ENCODE results near the gene GUCY2C.

The GUCY2C gene

DNA sequence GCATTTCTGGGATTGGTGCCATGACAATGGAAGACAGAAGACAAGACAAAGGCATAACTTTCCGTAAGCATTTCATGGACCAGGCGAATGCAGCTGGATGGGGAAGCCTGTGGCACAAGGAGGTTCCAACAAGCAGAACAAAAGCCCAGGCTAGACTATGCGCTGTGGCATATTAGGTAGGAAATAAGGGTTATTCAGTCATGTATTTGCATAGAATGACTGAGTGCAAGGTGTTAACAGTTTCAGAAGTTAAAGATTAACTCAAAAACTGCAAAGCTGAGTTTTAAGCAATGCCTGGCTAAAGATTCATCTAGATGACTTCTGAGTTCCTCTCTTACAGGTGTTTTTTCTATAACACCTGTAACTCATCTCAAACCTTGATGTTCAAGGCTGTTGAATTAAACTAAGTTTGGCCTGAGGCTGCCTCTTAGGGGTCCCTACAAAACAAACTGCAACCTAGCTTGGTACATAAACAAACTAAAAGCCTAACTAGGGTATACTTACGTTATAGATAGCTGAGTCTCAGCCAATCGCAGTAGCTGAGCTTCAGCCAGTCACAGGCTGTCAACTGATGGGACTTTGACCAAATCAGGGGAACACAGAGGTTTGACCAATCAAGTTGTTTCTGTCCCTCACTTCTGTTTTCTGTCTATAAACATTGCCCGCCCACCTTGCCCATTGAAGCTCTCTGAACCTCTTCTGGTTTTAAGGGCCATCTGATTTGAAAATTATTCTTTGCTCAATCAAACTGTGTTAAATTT lies 76.5 kb downstream of the GUCY2C start:
- DNase-seq: no peak

DNA sequence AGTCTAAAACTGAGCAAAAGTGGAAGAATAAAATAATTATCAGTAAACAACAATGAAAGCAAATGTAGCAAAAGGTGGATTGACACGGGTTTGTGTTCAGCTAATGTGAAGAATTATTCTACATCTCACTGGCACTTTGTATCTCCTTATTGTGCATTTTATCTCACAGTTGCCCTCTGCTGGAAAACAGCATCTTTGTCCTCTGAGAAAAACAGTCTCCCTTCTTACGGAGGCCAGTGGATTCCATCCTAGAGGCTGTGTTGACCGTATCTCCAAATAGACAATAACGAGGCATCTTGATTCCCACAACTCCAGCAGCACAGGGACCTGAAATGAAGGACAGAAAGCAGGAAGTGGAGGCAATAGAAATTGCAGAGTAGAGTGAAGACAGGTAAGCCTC lies 77.4 kb downstream of the GUCY2C start:
- DNase-seq: no peak

DNA sequence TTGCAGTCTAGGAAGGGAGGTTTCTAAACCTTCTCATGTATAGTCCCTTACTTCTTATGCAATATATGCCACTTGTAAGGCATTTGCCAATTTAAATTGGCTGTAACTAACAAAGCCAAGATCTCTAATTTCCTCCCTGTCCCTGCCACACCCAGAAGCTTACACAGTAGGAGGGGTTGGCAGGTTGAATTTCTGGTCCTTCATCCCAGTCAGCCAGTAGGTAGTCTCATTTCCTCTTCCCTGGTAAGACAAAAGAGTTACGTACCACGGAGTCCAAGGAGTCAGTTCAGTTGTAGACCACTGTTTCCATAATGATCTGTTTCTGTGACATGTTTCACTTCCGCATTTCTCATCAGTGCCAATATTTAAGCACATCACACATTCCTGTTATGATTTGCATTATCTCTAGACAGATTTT lies 81.7 kb downstream of the GUCY2C start:
- DNase-seq: no peak

DNA sequence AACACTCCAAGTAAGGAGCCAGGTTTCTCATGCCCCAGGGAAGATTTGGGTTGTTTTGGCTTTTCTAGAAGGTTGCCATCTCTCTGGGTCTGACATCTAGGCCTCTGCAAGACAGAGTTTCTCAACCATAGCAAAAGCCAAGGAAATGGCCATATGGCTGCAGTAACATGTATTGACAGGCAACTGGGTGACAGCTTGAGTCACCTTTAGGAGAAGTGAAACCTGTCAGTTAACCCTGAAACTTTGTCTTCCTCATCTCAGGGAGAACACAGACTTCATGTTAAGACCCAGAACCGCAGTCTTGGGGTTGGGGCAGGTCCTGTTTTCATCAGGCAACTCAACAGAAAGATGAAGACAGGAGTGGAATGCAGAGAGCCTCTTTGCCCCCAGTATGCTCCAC lies 82.7 kb downstream of the GUCY2C start:
- no peak for DNase-seq

DNA sequence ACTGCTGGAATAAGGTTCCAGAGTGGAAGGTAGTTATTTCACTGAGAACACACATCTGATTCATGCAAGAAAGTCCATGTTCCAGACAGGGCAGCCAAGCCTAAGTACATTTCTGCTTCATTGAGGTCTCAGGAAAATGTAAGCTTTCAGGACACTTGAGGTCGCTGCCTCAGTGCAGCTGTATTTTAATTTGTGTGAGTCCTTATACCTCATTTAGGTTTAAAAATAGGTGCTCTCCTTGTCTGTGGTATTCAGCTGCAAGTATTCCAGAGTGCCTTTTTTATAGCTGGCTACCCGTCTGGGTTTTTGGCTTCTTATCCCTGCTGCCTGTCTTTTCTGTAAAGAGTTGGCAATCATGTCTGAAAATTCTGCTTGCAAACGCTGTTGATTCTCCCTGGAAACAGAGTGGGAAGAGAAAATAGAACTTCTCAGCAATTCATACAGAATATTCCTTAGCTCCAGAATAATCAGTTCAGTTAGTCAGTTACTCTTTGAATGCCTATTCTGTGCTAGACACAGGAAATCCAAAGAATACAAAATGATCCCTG lies 83.4 kb downstream of the GUCY2C start:
- DNase-seq: no peak

DNA sequence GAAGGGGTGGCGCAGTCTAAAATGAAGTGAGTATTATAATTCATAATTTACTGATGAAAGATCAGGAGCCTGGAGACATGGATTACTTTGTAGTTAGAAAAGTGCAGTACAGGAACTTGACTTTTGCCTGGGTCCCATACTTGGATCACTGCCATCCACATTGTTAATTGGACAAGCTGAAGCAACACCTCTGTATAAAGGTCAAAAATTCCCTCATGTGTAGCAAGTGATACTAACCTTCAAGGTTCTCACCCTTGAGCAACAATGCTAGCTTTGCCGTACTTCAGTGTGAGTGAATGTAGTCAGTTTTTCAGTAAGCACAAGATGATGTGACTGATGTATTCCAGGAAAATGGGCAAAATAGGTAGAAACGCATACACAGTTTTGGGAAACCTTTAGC lies 84.1 kb downstream of the GUCY2C start:
- no peak for DNase-seq

DNA sequence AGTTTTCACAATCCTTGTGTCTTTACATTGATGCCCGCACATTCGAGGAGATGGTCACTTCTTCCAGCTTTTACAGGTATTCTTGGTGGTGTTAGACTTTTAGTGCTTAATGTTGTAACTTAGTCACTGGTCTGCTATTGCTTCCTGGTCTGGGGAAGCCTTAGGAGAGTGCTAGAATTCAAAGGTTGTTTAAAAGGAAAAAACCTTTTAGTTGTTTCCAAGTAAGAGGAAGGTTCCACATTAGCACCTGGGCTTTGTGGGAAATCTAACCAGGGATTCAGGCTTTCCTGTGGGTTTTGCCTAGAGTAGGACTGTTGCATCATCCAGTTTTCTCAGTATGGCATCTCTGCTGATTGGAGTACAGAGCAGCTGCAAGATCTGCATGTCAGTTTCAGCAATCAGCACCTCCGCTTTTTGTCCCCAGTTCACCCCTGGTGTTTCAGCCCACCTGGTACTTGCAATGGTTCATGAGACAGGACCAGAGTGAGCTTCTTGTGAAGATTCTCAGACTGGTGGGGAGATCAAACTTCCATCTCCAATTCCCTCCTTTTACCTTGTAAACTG lies 84.7 kb downstream of the GUCY2C start:
- no peak for DNase-seq

DNA sequence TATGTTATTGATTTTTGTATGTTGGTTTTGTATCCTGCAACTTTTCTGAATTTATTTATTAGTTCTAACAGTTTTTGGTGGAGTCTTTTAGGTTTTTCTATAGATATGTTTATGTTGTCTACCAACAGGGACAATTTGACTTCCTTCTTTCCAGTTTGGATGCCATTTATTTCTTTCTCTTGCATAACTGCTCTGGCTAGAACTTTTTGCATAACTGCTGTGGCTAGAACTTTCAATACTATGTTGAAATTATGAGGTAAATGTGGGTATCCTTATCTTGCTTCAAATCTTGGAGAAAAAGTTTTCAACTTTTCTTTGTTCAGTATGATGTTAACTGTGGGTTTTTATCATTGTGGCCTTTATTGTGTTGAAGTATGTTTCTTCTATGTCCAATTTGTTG lies 88.8 kb downstream of the GUCY2C start:
- no peak for DNase-seq

DNA sequence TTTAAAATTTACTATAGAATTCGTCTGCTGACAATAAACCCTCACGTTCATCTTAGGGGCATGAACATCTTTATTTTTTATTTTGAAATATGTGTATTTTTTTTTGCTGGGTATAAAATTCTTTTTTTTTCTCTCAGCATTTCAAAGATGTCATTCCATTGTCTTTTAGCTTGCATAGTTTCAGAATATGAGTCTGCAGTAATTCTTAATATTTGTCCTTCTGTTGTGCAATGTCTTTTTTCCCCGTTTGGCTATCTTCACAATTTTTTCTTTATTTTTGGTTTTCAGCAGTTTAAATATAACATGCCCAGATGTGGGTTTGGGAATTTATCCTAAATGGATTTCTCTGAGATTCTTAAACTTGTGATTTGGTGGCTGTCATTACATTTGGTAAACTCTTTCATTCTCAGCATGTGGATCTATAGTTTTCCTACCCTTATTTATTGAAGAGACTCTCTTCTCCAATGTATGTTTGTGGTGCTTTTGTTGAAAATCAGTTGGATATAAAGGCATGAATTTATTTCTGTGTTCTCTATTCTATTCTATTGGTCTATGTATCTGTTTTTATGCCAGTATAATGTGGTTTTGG lies 90.9 kb downstream of the GUCY2C start:
- no peak for DNase-seq

DNA sequence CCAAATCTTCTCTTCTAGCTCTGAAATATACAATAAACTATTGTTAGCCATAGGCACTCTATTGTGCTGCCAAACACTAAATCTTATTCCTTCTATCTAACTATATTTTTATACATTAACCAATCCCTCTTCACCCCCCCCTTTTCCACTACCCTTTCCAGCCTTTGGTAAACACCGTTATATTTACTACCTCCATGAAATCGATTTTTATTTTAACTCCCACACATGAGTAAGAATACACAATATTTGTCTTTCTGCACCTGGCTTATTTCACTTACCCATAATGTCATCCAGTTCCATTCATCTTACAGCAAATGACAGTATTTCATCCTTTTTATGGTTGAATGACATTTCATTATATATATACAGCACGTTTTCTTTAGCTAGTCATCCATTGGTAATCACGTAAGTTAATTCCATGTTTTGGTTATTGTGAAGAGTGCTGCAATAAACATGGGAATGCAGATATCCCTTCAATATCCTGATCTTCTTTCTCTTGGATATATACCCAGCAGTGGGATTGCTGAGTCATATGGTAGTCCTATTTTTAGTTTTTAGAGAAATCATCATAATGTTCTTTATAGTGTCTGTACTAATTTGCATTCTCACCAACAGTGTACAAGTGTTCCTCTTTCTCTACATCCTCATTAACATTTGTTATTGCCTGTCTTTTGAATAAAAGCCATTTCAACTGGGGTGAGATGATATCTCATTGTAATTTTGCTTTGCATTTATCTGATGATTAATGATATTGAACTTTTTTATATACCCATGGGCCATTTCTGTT lies 94.5 kb downstream of the GUCY2C start:
- DNase-seq: no peak

DNA sequence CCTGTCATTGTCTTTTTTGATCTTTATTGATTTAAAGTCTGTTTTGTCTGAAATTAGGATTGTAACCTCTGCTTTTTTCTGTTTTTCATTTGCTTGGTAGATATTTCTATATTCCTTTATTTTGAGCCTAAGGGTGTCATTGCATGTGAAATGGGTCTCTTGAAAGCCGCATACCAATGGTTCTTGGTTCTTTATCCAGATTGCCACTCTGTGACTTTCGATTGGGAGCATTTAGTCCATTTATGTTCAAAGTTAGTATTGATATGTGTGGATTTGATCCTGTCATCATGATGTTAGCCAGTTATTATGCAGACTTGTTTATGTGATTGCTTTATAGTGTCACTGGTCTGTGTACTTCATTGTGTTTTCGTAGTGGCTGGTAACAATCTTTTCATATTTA lies 98.9 kb downstream of the GUCY2C start:
- DNase-seq: no peak

DNA sequence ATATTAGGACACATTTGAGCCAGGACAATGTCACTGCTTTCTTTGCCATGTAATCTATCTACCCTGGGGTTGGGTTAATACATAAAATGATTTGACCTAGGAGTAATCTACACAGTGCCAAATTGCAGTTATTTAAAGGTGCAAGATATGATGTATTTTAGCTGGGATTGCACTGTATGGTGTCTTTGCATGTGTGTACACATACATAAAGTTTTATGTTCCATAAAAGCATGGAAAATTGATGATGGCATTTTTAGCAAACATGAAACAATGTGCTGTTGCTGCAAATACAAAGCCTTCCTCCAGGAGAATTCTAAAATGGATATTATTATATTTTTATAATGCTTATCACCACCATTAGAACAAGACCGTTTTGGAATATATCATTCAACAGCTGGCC lies 104.7 kb downstream of the GUCY2C start:
- DNase-seq: no peak

DNA sequence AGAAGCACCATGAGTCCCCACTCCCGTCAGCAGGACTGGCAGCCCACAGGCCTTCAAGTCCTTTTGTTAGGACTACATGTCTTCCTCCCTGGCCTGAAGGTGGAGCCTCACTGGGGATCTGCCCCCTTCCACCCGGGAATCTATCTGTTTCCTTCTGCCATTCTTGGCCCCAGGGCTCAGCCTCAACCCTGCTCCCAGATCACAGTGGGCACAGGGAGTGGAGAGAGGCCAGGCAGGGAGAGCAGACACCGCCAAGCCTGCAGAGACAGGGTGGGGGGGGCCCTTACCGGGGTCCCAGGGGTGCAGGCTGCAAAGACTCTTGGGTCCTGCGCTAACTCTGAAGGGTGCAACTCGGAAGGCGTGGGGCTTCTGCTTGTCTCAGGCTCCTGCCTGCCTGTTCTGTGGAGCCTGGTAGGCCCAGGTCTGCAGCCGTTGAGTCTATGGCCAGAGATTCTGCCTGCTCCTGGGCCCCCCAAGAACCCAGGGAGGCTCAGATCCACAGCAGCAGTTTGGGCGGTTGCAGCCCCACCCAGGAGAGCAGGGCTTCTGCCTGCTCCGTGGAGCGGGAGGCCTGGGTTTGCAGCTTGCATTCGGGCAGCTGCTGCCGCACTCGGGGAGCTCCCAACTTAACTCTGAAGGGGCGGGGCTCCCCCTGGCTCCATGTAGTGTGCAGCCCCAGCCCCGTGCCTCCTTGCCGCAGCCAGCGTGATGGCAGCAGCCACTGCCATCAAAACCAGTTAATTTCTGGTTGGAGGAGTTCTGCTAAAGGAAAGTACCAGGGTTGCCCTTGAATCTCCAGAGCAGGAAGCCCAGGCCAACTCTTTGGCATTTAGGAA lies 107.0 kb downstream of the GUCY2C start:
- no peak for DNase-seq

DNA sequence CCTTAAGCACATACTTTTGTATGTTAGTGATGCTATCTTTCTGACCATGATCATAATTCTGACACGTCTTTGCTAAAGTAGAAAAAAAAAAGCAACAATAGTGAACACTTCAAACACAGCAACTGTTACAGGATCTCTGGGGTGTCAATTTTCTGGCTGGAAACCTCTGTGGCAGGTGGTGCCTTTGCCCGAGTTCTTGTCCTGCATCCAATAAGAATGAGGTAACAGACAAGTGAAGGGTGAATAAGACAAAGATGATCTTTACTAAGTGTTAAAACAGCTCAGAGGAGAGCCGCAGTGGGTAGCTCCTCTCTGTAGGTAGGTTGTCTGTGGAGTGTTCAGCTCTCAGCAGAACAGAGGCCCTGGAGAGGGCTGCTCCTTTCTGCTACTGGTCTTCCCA lies 107.8 kb downstream of the GUCY2C start:
- no peak for DNase-seq

DNA sequence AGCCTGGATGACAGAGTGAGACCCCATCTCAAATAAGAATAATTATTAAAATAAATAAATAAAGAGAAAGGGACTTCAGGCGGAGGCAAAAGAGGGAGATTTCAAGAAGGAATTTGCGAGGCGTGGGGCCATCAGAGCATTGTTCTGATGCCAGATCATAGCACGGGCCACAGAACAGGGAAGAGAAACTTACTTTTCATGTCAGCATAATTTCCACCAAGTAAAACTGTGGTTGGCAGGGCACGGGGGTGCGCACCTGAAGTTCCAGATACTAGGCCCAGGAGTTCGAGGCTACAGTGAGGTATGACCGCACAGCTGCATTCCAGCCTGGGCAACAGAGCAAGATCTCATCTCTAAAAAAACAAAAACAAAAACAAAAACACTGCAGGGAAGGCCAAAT lies 117.8 kb downstream of the GUCY2C start:
- DNase-seq: no peak

DNA sequence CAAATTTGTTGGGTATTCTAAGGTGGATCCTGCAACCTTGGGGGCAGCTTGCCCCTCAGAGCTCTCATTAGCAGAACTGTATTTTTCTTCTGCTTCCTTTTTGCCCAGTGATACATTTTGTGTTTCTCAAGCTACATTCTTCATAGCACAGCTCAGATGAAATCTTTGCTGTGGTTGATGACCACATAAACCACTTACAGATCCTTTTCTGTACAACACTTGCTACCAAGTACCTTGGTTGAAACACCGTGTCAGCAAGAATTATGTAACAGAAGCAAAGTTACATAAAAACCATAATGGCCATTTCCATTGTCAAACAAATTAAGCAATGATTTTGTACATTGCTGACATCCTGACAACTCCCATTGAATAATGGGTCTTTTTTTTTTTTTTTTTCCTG lies 119.1 kb downstream of the GUCY2C start:
- DNase-seq: no peak

DNA sequence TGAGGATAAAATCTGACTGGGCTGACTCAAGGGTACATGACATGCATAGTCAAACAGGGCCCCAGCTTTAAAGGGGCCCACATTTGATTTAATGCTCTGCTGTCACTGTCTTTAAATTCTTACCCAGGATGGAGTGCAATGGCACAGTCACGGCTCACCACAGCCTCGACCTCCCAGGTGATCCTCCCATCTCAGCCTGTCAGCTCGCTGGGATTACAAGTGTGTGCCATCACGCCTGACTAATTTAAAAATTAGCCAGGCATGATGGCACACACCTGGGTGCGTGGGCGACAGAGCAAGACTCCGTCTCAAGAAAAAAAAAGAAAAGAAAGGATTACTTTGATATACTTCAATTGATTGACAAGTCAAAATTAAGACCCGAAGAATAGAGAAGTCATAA lies 119.5 kb downstream of the GUCY2C start:
- no peak for DNase-seq

DNA sequence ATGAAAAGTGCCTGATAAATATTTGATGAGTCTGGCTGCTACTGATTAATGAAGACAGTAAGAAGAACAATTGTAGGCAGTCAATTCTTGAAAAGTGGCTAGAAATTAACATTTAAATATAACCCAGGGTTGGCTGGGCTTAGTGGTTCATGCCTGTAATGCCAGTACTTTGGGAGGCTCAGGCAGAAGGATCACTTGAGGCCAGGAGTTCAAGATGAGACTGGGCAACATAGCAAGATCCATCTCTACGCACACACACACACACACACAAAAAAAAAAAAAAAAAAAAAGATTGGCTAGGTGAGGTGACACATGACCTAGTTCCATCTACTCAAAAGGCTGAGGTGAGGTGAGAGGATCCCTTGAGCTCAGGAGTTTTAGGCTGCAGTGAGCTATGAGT lies 120.8 kb downstream of the GUCY2C start:
- DNase-seq: no peak

DNA sequence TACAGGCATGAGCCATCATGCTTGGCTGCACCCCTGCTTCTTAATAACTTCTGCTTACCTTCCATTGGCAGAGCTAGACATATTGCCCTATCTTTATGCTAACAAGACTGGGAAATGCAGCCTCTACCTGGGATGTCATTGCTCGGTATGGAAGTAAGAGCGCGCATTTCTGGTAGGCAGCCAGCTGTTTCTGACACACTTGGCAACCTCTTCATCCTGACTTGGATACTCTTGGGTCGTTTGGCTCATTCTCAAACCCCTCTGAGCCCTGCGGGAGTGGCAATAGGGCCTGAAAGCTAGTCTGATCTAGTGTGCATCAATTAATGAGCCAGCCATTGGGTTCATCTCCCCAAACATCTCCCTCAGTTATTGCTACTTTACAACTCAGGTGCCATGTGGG lies 123.3 kb downstream of the GUCY2C start:
- DNase-seq: no peak

DNA sequence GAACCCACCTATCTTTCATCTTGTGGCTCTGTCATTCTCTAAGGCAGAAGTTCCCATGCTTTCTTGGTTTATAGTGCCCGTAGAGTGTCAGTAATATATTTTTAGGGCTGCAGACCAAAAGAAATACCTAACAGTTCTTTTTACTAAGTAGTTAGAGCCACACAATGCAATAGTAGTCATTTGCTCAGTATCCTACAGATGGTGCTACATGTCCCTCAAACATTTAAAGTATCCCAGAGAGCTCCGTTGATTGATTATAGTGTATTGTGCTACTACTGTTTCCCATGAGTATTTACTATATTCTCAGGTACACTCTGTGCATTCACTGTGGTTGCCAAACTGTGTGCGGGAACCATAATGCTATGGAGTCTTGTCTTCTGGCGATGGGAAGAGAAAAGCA lies 124.0 kb downstream of the GUCY2C start:
- DNase-seq: no peak

DNA sequence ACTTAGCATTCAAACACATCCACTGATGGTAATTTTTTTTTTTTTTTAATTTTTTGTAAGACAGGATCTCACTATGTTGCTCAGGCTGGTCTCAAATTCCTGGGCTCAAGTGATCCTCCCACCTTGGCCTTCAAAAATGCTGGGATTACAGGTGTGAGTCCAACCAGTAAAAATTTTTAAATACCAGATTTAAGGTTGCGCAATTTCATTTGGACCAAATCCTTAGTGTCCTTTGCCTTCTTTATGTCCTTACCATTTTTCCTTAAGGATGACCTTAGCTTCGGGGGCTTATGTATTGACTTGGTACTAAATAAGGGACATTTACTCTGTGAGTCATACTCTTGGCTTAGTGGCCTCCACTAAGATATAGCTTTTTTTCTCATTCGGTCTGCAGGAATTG lies 124.6 kb downstream of the GUCY2C start:
- no peak for DNase-seq

DNA sequence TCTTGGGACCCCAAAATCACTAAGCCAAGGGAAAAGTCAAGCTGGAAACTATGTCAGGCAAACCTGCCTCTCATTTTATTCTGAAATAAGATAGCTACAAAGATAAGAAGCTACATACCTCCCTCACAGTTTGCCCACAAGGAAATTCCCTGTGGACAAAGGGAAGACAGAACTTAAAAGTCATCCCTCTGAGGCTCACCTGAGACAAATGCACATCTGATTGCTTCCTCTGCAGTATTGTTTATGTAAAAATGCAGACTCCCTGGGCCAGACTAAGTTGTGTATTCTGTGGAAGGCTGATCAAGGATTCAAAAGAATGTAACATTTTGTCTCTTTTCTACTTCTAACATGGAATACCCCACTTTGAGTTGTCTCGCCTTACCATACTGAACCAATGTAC lies 126.2 kb downstream of the GUCY2C start:
- no peak for DNase-seq
